Erythroblast (primary cell): ENCODE measurements around the gene NRTN.

Experiments
- GATA1 ChIP-seq: IDR thresholded peaks from 2 replicates; pipeline ENCODE4 v1.6.1; 2011; ENCODE audit warnings: low read depth, mild to moderate bottlenecking, control low read depth, low read length, moderate library complexity
- POLR2A ChIP-seq: IDR thresholded peaks from 2 replicates; pipeline ENCODE4 v1.6.1; 2011; ENCODE audit warnings: mild to moderate bottlenecking, low read length

- TF ChIP-seq POLR2A (no peak), GATA1 (no peak)
Observed at GRCh38 chr19:5832061-5832460, 27.2 kb downstream of the NRTN start.
